Hepatocyte (in vitro differentiated cells): ENCODE measurements around the gene PAX7.
"Not testable (repeated sequence)": the region's sequence is repeated elsewhere in the genome, so short reads cannot be mapped to it uniquely, and the experiment has no call there.

Experiments
- CTCF ChIP-seq: fragments of 200-600 bp; sonication (generic); IDR thresholded peaks from 2 replicates; pipeline ENCODE4 v1.5.1; 2016; ENCODE audit warnings: antibody characterized with exemption, mild to moderate bottlenecking; ENCODE audit not compliant: poor library complexity
- EZH2 ChIP-seq: fragments of 200-600 bp; sonication (generic); IDR thresholded peaks from 2 replicates; pipeline ENCODE4 v1.6.1; 2016; ENCODE audit warnings: antibody characterized with exemption, mild to moderate bottlenecking, borderline replicate concordance
- EZH2phosphoT487 ChIP-seq: fragments of 200-600 bp; sonication (generic); IDR thresholded peaks from one replicate; pipeline ENCODE4 v1.6.1; 2018; ENCODE audit warnings: antibody characterized with exemption, mild to moderate bottlenecking, low read depth, moderate library complexity; ENCODE audit not compliant: unreplicated experiment, severe bottlenecking

GRCh38 chr1:18744381-18744780, 113.7 kb downstream of the PAX7 start:
- not testable (repeated sequence) for TF ChIP-seq CTCF, EZH2, EZH2phosphoT487
